GM12892 (cell line): ENCODE results near the gene TRIP4.

Experiments
- POLR2A ChIP-seq: IDR thresholded peaks from 2 replicates; pipeline ENCODE4 v1.6.1; 2011; ENCODE audit warnings: low read depth, low read length, control low read depth
- TAF1 ChIP-seq: IDR thresholded peaks from 2 replicates; pipeline ENCODE4 v1.6.1; 2011; ENCODE audit warnings: low read depth, mild to moderate bottlenecking, control low read depth, low read length, borderline replicate concordance

DNA sequence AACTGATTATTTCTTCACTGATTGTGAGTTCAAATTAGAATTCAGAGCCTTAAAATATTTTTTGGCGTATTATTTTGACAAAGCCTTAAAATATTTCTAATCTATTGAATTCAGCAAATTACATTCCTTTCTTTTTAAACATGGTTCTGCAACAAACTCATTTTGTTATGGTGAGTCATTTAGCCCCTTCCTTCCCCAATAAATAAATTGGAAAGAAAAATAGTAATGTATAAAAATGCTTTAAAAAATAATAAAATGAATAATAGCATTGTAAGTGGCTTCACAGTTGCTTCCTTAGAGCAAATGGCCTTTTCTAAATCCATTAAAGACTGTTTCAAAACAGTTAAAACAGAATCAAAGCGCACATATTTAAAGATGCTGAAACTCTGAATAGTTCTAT lies 43.8 kb upstream of the TRIP4 start:
- TF ChIP-seq TAF1: no peak
- TF ChIP-seq POLR2A: no peak
